GM21423 (cell line): ENCODE results near the gene INCA1.

Source experiments
- ATAC-seq: cut with Tn5 transposase; IDR thresholded peaks from one replicate; pipeline ENCODE4 v1.9.1; 2021; ENCODE audit warnings: mild to moderate bottlenecking, moderate library complexity; ENCODE audit not compliant: unreplicated experiment

INCA1 gene

GRCh38 chr17:5014357-5014756 lies 17.0 kb upstream of the INCA1 start:
- no peak for ATAC-seq

- no peak for ATAC-seq
These were observed 14.6 kb upstream of the INCA1 start for GRCh38 chr17:5011928-5012327.

GRCh38 chr17:5003214-5003867 lies 6.0 kb upstream of the INCA1 start:
- no peak for ATAC-seq

GRCh38 chr17:5002121-5002788 lies 4.9 kb upstream of the INCA1 start:
- ATAC-seq, result no peak

GRCh38 chr17:5000237-5000639 lies 2.9 kb upstream of the INCA1 start:
- no peak for ATAC-seq

- ATAC-seq, result no peak
These were observed 2.2 kb upstream of the INCA1 start for GRCh38 chr17:4999430-5000093.

- no peak for ATAC-seq
These were observed 1.6 kb upstream of the INCA1 start for GRCh38 chr17:4998732-4999429.

- peak; percentile 2 for ATAC-seq
These were observed 857 bp upstream of the INCA1 start for GRCh38 chr17:4998027-4998731.

- ATAC-seq, result no peak
These were observed 3.2 kb downstream of the INCA1 start for GRCh38 chr17:4994081-4994595.

- peak; percentile 6 for ATAC-seq
These were observed 9.4 kb downstream of the INCA1 start for GRCh38 chr17:4987767-4988567.

GRCh38 chr17:4986951-4987766 lies 10.2 kb downstream of the INCA1 start, which contains the start of gene CAMTA2:
CAMTA2 (minus strand) TSS chr17:4987675; CDS start chr17:4986222, 1,453 bp downstream.
- peak; percentile 65 for ATAC-seq

GRCh38 chr17:4986403-4986802 lies 10.9 kb downstream of the INCA1 start:
- no peak for ATAC-seq

GRCh38 chr17:4982305-4982704 lies 15.0 kb downstream of the INCA1 start:
- ATAC-seq, result no peak

GRCh38 chr17:4980644-4981216 lies 16.6 kb downstream of the INCA1 start:
- no peak for ATAC-seq

GRCh38 chr17:4978726-4979125 lies 18.6 kb downstream of the INCA1 start:
- no peak for ATAC-seq

GRCh38 chr17:4974115-4974670 lies 23.1 kb downstream of the INCA1 start:
- ATAC-seq, result no peak

- no peak for ATAC-seq
These were observed 23.8 kb downstream of the INCA1 start for GRCh38 chr17:4973256-4974114.
